ENCODE results near the gene NFX1.
"Not testable (repeated sequence)": the region's sequence is repeated elsewhere in the genome, so short reads cannot be mapped to it uniquely, and the experiment has no call there.

Gene NFX1

DNA sequence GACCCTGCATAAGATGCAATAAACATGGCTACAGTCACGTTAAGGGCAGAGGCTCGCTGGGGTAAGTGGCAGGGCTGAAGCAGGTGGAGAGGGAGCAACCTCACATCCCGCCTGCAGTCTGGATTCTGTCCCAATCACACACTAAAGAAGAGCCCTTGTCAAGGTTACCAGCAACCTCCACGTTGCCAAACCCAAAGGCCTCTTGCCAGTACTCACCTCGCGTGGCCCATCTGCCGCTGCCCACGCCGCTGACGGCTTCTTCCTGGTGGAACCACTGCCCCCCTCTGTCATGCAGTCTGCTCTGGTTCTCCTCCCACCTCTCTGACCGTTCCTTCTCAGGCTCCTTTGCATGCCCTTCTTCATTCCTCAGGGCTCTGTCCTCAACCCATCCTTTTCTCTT is 103.3 kb downstream of the NFX1 start:
- DNase-seq: no peak

DNA sequence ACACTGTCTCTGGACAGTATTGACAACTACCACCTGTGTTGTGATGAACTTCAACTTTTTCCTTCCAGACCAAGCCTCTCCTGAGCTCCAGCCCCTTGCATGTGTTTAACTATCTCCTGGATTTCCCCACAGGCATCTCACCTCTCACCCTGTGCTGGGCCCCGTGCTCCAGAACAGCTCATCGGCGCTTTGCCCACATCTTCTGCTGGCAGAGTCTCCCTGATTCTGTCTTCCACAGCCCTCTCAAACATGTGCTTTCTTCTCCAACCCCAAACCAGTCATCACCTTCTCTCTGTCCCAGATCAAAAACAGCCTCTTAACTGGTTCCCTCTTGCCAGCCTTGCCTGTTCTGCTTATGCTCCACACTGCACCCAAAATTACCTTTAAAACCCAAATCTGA is 103.7 kb downstream of the NFX1 start:
- not testable (repeated sequence) for DNase-seq

DNA sequence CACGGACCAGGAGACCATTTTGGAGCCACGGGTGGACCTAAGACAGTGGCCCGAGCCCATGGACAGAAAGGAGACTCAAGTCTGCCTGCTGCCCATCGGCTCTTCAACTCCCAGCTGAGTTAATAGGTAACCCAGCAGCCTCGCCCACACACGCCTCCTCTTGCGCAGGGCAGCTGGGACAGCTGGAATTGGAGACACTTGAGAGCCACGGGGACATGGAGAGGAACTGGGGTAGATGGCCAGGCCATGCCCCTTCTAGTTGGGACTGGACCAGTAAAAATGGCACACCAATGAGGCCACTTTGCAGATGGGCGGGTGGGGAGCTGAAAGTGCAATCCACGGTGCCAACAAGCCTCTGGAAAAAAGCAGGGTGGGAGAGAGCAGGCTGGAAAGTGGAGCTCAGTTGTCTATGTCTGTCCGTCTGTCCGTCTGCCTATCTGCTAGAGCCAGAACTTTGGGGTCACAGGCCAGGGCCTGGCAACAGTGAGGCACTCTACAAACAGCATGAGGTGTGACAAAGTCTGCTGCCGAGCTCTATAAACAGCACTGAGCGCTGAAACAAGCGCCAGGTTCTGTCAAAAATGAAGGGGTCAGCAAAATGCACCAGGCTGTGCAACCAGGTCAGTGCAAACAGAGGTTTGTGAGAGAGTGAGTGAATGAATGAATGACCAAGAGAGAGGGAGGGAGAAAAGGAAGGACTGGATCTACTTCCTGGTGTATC is 105.0 kb downstream of the NFX1 start:
- not testable (repeated sequence) for DNase-seq

DNA sequence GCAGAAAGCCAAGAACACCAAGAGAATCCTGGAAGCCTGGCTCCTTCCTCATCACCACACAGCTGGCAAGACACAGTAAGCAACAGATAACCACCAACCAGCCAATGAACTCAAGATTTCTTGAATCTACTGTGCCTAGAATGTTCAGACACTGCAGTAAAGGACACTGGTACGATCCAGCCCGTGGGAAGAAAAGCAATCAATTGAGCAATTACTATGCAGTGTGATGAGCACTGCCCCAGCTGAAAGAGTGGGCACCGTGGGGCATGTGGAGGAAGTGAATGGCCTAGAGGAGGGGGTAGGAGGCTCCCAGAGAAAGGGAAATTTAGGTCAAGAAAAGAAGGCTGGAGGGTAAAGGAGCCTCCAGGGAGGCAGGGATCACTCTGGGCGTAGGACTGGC is 107.5 kb downstream of the NFX1 start:
- not testable (repeated sequence) for DNase-seq

GRCh38 chr9:33399047-33399446 is 108.7 kb downstream of the NFX1 start:
- not testable (repeated sequence) for DNase-seq

DNA sequence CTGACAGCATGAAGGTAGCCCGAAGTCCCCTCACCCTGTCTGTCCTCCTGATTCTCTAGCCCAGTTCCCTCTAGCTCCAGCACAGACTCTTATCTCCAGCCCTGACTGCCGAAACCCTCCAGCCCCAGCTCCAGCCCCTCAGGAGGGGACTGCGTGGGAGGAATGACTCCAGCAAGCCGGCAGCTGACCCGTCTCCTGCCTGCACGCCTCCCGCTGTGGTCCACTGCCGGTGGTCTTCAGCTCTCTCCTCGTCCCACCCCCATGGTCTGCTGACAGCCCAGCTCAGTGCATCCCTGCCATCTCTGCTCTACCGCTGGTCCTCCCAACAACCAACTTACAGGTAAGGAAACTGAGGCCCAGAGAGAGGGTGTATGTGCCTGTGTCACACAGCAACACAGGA is 111.5 kb downstream of the NFX1 start:
- not testable (repeated sequence) for DNase-seq

DNA sequence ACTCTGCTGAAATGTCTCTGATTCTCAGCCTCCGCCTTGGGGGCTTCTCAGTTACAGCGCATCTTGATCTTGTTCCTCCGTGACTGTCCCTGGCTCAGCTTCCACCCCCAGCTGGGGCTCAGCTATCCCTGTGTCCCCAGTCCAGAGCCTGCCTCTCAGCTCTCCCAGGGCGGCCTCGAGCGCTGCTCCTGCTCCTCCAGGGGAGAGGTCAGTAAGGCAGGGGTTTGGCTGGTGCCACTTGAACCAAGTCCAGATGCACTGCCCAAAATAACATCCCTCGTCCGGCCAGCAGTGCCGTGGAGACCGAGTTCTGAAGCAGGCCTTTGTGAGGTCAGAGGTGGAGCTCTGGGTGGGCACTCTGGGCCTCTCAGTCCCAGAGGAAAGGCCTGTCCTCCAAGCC is 112.1 kb downstream of the NFX1 start, which contains the start of gene AQP7:
Gene AQP7 (minus strand): TSS at position 198 of the 400 bp plus-strand sequence. CDS start 1,306 bp downstream, outside the sequence.
- not testable (repeated sequence) for DNase-seq

- DNase-seq: no peak
Measured at GRCh38 chr9:33403941-33404787, 113.8 kb downstream of the NFX1 start.

DNA sequence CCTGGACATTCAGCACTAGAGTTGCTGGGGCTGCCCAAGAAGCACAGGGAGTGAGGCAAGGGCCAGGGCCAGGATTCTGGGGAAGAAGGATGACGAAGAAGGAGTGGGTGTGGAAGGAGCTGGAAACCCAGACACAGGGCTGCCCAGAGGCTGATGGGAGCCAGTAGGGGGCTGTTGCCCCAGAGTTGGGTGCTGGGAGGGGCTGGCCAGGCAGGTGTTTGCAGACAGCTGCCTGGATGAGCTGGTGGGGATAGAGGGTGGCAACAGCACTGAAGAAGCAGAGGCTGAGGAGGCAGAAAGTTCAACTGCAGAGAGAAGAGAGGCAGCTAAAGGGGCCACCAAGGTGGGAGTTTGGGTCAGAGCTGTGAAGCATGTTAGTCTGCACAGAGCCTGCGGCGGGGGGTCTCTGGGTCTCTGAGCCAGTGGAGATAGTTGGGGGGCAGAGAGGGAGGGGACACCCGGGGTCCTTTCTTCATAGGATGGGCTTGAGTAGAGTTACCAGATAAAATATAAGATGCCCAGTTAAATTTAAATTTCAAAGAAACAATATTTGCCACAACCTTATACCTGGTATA is 114.6 kb downstream of the NFX1 start:
- DNase-seq: no peak

DNA sequence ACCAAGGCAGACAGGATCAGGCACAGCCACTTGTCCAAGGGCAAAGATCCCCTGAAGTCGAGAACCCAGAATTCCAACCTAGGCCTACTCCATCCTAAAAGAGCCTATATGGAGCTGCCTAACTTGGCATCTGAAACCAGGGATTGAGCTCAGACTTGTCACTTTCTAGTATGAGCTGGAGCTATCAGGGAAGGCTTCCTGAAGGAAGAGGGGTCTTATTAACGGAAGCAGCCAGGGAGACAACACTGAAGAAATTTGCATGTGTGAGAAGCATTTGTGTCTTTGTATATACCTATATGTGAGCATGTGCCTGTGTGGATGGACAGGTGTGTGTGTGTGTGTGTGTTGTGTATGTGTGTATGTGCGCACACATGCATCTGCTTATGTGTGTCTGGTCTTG is 116.7 kb downstream of the NFX1 start:
- no peak for DNase-seq

GRCh38 chr9:33408087-33408486 is 117.8 kb downstream of the NFX1 start:
- DNase-seq: no peak

- DNase-seq: no peak
Measured at GRCh38 chr9:33414268-33414667, 124.0 kb downstream of the NFX1 start.

GRCh38 chr9:33414889-33415500 is 124.7 kb downstream of the NFX1 start:
- no peak for DNase-seq

GRCh38 chr9:33415501-33416038 is 125.3 kb downstream of the NFX1 start:
- DNase-seq: no peak

GRCh38 chr9:33416996-33417395 is 126.7 kb downstream of the NFX1 start:
- DNase-seq: no peak

DNA sequence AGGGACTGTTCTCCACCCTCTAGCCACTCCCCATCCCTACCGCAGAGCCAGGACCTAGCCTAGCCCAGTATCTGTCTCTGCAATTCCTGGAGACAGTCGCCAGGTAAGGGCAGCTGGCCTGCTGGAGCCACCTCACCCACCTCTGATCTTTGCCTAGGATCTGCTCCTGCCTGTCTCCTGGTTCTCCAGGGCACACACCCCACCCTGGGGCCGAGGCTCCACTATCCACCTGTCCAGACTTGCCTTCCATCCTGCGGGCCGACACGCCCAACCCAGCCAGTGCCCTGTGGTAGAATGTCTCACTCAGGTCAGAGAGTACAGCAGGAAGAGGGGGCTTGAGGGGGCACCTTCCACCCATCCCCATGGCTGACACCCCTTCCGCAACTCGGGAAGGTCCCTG is 127.8 kb downstream of the NFX1 start:
- no peak for DNase-seq

DNA sequence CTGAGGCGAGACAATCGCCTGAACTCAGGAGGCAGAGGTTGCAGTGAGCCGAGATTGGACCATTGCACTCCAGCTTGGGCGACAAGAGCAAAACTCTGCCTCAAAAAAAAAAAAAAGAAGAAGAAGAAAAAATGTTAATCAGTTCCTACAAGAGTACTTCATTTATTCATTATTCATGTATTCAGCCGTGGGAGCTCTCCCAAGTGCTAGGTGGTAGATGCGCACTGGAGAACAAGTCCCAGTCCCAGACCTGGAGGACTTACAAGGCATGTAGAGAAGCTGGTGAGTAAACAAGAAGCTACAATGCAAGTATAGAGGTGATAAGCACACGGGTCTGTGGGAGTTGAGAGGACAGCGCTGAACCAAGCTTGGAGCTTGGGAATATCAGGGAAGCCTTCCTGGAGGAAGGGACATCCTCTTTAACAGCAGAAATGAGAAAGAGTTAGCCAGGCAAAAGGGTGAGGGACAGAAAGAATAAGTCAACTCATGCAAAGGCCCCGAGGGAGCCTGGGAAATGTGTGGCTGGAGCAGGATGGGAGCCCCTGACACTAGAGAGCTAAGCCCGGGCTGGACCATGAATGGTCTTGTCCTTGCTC is 129.5 kb downstream of the NFX1 start:
- no peak for DNase-seq

All from NCI-H2171 treated with DMSO at 0.1 percent for 48 hours (cell line).